Gastroesophageal sphincter (tissue), 3 donors: Measurements from ENCODE around the gene SEMA3A.

Experiments
- CTCF ChIP-seq, 4 experiments: fragments of 200-600 bp in 2 of 4; fragments of 450-650 bp in 2 of 4; sonication (generic) in 1 of 4; IDR thresholded peaks; one replicate each; pipeline ENCODE4 v1.5.1; 2017 to 2019; ENCODE audit warnings: antibody characterized with exemption in 4 of 4, mild to moderate bottlenecking in 2 of 4, moderate library complexity in 2 of 4
- EP300 ChIP-seq: sonication (generic); formaldehyde crosslinking; IDR thresholded peaks from one replicate; pipeline ENCODE4 v1.6.1; 2017; ENCODE audit warnings: antibody characterized with exemption, mild to moderate bottlenecking
- POLR2A ChIP-seq, 2 donors: fragments of 450-650 bp; IDR thresholded peaks; one replicate each; pipeline ENCODE4 v1.6.1; 2017; ENCODE audit warnings: antibody characterized with exemption in 2 of 2, mild to moderate bottlenecking in 2 of 2, moderate library complexity in 1 of 2
- POLR2AphosphoS5 ChIP-seq: sonication (generic); formaldehyde crosslinking; IDR thresholded peaks from one replicate; pipeline ENCODE4 v1.6.1; 2017; ENCODE audit warnings: antibody characterized with exemption

GRCh38 chr7:84057576-84057975 is 137.0 kb downstream of the SEMA3A start:
- TF ChIP-seq CTCF (IDR thresholded peaks at IDR 0.05): no peak
- no peak for TF ChIP-seq EP300
- no peak for TF ChIP-seq POLR2A (IDR thresholded peaks at IDR 0.05)
- TF ChIP-seq POLR2AphosphoS5: no peak
